NOMO-1 (cell line): Measurements from ENCODE around the gene CENPT.
A peak's percentile ranks its signal among the peaks of the same experiment; 100 is the strongest.
"Not testable (repeated sequence)": the region's sequence is repeated elsewhere in the genome, so short reads cannot be mapped to it uniquely, and the experiment has no call there.

Source experiments
- DNase-seq, 2 experiments: peaks; one replicate each; lab custom pipeline; 2025; ENCODE audit not compliant: unreplicated experiment in 2 of 2; lab: John Stamatoyannopoulos, UW

Gene CENPT

DNA sequence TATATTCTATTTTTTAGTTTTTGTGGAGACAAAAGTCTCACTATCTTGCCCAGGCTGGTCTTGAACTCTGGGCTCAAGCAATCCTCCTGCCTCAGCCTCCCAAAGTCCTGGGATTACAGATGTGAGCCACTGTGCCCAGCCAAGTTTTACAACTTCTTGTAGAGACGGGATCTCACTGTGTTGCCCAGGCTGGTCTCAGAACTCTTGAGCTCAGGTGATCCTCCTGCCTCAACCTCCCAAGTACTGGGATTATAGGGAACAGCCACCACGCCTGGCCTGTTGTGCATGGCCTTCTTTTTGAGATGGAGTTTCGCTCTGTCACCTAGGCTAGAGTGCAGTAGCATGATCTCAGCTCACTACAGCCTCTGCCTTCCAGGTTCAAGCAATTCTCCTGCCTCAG lies 6.2 kb upstream of the CENPT start:
- no peak for DNase-seq

DNA sequence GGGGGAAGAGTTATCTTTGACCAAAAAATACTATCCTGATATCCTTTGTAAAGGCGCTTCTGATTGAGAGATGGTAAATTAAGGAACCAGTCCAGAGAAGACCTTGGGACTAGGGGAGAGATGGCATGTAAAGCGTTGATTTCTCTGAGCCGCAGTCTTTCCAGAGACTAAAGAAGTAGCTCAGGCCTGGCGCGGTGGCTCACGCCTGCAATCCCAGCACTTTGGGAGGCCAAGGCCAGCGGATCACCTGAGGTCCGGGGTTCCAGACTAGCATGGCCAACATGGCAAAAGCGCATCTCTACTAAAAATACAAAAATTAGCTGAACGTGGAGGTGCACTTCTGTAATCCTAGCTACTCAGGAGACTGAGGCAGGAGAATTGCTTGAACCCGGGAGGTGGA lies 625 bp upstream of the CENPT start:
- DNase-seq, result no peak

DNA sequence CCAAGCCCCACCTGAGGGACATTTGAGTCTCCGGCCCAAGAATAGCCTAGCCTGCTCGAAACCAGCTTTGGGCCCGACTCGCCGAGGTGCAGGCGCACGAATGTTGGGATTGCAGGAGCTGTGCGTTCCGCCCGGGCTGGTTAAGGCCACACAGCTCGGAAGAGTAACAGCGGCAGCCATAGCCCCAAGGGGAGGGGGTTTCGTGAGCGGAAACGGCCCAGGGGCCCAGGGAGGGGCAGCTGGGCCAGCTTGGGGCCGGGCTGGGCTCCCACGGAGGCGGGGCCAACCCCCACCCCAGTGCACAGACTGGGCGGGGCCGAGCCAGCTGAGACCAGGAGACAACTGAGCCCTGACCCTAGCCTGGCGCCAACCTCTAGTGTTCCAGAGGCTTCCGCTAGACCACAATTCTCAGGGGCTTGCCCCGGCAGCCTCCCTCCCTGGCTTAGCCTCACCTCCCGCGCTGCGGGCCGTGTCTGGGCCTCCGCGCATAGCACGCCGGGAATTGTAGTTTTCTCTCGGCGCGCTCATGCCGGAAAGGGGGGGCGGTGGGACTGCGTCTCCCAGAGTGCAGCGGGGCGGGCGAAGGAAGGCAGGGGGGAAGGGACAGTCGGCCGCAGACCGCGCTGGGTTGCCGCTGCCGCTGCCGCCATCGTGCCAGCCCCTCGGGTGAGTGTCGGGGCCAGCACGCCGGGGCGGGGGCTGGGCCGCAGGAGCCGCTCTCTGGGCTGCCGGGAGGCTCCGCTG lies 1.0 kb downstream of the CENPT start, which contains the start of gene NUTF2:
Gene NUTF2, plus strand, starts transcription at position 614 of the 744 bp plus-strand sequence. CDS start 18,198 bp downstream, outside the sequence.
- DNase-seq, result peak; percentile 94 to 99

DNA sequence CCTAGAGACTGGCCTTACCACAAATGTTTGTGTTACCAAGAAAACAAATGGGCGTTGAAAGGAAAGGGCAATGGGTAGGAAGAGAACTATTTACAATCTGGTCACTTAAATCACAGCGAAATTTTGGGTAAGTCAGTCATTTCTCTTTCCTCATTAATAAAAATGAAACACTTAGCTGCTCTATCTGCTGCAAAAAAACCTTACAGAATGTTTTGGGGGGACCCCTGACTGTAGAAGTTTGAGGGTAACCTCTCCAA lies 1.5 kb downstream of the CENPT start:
- DNase-seq, result peak in 1 of 2 experiments; percentile 43

DNA sequence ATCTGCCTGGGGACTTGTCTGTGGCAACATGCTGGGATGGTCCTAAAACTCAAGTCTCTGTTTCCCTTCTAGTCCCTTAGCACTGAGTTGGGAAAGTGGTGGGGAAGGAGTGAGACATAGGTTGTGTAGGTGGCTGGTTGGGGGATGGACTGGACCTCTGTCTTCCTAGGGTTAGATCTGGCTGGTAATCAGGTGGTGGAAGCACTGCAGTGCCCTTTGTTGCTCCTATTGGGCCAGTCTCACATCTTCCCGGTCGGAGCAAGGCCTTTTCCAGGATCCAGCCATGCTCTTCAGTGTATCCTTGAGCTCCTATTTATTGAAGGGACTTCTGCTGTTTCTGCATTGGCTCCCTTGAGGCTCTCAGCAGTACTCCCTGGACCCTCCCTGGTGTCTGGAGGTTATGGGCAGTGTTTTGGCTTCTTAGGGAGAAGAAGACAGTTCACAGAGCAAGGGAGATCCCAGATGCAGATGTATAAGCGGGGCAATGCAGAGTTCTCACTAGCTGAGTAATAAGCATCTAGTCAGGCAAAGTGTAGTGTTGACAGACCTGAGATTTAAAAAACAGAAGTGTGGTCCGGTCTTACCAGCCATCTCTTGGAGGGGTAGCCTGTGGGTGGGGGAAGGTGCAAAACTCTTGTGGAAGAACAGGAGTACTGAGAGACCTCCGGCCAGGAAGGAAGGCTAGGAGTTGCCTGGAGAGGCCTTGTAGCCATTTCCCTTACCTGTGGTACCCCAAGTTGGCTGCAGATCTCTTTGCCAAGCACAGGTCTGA lies 2.0 kb downstream of the CENPT start:
- DNase-seq, result peak; percentile 18 to 43

DNA sequence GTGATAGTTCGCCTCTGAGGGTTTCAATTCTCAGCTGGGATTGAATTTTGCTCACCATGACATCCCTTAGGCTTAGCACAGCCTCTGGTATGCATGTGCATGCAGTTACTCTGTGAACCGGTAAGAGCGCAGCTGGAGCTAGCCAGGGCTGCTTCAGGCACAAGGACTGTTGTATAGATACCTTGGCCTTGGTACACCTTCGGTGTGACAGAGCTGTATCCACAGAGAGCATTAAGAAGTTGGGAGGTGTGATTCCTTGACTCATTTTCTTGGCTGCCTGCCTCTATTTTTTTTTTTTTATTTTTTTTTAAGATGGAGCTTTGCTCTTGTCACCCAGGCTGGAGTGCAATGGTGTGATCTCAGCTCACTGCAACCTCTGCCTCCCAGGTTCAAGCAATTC lies 3.0 kb downstream of the CENPT start:
- DNase-seq, result no peak

DNA sequence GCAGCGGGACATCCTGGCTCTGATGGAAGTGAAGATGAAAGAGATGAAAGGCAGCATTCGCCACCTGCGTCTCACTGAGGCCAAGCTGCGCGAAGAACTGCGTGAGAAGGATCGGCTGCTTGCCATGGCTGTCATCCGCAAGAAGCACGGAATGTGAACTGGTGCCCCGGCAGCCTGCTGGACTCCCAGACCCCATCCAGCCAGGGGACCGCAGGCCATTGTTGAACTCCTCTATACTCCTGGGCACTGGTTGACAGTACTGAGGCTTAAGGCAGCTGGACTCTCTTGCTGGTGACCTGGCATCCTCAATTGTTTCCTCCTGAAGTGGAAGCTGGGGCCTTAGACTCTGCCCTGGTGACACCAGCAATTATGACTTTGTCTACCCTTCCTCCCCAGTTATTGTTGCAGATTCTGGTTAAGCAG lies 4.1 kb downstream of the CENPT start:
- no peak for DNase-seq

DNA sequence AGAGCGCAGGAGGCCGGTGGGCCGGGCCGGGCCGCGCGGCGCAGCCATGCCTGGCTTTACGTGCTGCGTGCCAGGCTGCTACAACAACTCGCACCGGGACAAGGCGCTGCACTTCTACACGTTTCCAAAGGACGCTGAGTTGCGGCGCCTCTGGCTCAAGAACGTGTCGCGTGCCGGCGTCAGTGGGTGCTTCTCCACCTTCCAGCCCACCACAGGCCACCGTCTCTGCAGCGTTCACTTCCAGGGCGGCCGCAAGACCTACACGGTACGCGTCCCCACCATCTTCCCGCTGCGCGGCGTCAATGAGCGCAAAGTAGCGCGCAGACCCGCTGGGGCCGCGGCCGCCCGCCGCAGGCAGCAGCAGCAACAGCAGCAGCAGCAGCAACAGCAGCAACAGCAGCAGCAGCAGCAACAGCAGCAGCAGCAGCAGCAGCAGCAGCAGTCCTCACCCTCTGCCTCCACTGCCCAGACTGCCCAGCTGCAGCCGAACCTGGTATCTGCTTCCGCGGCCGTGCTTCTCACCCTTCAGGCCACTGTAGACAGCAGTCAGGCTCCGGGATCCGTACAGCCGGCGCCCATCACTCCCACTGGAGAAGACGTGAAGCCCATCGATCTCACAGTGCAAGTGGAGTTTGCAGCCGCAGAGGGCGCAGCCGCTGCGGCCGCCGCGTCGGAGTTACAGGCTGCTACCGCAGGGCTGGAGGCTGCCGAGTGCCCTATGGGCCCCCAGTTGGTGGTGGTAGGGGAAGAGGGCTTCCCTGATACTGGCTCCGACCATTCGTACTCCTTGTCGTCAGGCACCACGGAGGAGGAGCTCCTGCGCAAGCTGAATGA lies 4.8 kb downstream of the CENPT start:
- peak; percentile 59 to 61 for DNase-seq

DNA sequence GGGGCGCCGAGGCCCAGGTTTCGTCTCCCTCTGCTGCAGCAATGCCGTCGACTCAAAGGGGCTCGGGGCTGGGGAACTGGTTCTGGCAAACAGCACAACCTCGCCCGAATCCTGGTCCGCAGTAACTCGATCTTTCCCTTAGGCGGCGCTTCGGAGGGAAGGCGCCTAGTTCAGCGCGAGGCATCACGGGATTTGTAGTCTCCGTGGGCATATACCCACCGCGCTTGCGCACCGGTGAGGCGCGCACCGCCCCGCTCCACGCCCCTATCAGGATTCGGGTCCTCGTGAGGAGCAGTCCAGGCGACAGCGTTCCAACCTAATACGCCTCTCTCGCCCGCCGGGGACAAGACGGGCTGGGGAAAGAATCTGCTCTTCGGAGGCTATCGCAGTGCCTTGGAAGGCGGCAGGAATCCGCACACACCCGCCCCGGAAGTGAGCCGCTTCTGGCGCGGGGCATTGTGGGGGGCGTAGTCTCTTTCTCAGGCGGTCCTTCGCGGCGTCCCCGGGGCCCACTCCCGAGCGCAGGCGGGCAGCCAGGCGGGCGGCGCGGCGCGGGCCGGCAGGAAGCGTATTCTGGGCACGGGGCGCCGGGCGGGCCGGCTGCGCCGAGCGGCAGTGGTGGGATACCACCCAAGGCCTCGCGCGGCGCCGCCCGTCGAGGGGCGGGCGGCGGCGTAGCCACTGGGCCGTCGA lies 5.5 kb downstream of the CENPT start, which contains the start of gene THAP11:
Gene THAP11, plus strand, starts transcription at position 505 of the 693 bp plus-strand sequence. CDS start 235 bp downstream, outside the sequence.
- peak; percentile 96 to 99 for DNase-seq

DNA sequence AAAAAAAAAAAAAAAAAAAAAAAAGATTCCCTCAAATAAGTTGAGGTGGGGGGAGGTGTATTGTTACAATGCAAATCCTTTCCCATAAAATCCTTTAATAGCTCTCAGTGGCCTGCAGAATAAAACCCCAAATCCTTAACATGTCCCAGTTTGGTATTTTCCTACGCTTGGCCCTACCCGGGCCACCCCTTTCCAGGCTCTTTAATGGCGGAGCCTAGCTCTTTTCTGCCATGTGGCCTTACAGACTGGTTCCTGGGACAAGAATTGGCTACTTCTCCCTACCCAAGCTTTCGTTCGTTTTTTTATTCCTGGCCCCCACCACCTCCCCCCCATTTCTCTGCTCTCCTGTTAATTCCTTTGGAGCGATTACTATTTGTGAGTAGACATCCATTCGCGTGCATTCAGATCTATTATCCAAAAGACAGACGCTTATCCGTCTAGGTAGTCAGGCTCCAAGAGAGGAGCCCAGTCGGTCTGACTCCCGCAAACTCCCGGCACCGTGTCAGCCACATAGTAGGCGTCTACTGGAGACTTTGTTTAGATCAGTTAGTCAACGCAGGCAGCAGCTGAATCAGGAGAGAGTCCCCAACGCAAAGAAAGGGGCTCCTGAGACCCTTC lies 6.2 kb downstream of the CENPT start:
- no peak for DNase-seq

DNA sequence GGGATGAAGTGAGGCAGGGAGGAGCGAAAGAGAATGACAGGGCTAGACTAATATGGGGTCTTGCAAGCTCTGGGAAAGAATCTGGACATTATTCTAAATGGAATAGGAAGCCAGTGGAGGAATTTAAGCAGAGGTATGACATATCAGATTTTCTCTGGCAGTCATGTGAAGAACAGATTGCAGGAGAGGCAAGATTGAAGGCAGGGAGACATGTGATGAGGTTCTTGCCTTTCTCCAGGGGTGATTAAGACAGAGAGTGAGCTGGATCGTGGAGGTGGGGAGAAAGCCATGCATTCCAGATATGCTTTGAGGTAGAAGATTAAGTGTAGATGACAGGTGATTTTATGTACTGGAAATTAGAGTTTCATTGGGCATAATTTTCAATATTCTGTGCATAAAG lies 9.7 kb downstream of the CENPT start:
- no peak for DNase-seq

DNA sequence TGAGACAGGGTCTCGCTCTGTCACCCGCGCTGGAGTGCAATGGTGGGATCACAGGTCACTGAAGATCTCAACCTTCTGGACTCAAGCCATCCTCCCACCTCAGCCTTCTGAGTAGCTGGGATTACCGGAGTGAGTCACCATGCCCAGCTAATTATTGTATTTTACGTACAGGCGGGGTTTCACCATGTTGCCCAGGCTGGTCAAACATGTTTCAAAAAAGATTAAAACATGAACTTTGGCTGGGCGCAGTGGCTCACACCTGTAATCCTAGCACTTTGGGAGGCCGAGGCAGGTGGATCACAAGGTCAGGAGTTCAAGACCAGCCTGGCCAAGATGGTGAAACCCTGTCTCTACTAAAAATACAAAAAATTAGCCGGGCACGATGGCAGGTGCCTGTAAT lies 10.3 kb downstream of the CENPT start:
- not testable (repeated sequence) for DNase-seq

DNA sequence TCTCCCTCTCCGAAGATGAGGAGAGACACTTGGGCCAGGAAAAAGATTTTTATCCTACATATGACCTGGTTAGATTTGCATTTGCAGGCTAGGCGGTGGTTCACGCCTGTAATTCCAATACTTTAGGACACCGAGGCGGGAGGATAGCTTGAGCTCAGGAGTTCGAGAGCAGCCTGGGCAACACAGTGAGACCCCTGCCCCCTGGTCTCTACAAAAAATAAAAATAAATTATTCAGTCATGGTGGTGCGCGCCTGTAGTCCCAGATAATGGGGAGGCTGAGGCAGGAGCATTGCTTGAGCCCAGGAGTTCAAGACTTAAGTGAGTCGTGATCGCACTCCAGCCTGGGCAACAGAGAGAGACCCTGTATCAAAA lies 13.3 kb downstream of the CENPT start:
- no peak for DNase-seq

DNA sequence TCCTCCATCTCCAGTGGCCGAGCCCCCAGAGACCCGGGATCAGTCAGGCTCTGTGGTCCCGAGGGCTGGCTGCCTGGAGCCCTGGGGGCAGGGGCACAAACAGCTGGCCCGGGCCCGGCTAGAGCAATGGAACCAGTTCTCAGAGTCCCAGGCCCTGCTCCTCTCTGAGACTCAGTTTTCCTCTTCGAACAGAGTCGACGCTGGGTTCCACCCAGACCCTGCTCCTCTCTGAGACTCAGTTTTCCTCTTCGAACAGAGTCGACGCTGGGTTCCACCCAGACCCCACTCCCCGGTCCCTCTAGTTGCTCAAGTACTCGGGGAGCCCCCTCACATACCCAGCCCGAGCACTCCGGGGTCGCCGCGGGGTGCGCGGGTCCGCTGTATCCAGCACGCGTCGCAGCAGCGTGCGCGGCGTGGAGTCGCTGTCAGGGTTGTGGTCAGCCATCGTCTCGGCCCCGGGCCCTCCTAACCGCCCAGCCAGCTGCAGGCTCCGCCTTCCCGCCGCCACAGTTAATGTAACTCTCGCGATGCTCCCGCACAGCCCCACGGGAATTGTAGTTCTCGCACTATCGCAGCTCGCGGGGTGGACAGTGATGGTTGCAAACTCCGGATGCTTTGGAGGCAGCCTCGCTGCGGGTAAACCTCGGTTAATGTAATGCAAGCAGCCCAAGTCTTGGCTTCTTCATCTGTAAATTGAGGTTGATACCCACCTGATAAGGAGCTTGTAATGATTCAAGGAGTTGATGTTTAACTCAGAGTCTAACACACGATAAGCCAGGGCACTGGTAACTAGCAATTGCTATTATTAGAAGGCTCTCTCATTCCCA lies 13.9 kb downstream of the CENPT start:
- DNase-seq, result peak; percentile 81 to 91

DNA sequence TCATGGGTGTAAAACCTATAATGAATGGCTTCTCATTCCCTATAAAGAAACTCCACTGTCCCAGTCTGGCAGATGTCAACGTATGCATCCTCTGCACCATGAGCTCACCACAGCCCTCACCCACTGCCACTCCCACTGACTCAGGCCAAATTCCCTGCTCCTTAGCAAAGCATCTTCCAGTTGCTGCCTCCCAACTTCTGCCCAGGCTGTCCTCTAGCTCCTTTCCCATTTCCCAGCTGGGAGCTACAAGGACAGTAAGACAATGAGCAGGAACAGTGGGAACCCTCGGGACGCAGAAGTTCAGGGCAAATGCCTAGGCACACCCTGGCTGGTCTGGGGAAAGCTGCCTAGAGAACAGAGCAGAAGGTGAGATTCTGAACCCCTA lies 14.5 kb downstream of the CENPT start:
- DNase-seq, result no peak

DNA sequence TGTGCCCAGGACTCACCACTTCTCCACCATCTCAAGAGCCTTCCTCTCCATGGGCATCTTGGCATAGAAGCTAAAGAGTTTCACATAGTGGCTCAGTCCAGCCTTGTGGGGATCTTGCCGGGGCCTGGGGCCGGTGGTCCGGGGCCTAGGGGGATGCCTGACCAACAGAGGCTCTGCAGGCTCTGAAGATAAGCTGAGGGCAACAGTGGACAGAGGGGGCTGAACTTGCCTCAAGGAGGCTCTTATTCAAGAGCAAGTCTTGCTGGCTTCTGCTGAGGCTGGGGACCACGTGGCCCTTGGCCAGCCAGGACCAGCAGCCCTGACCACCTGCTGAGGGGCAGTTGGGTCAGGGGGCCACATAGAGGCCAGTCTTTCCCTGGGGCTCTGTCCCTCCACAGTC lies 18.8 kb downstream of the CENPT start:
- DNase-seq, result no peak

DNA sequence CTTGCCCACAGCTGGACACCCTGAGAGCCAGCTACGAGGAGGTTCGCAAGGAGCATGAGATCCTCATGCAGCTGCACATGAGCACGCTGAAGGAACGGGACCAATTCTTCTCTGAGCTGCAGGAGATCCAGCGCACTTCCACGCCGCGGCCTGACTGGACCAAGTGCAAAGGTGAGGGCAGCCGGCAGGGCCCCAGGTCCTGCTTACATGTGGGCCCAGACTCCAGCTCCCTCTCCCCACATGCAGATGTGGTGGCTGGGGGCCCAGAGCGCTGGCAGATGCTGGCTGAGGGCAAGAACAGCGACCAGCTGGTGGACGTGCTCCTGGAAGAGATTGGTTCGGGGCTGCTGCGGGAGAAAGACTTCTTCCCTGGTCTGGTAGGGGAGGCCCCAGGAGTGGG lies 21.6 kb downstream of the CENPT start:
- DNase-seq, result no peak

DNA sequence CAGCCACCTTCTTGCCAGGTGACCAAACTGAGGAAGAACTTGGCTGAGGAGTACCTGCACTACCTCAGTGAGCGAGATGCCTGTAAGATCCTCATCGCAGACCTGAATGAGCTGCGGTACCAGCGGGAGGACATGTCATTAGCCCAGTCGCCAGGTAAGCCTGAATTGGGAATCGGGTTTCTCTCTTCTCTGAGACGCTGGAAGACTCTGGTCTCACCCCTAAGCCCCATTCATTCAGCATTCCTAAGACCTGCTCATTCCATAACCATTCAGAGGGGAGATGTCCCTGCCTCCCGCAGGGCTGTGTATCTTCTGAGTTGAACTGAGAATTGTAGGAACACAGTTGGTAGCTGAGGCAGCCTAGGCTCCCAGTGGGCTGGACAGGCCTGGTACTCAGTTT lies 22.4 kb downstream of the CENPT start:
- no peak for DNase-seq

DNA sequence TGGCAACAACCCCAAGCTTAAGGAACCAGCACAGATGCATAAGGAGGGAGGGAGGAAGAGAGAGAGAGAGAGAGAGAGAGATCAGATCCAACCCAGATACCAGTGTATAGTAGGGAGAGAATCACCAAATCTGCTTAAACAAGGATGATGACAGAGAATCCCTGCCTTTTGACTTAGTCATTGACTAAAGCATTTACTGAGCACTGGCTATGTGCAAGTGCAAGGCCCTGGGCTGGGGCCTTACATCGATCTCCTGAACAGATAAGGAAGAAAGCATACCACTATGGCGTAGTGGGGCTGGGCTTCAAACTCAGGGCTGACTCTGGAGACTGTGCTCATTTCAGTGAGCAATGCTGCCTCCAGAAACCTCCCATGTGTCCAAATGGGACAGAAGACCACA lies 25.0 kb downstream of the CENPT start:
- DNase-seq, result no peak
